GM12874 (cell line): Measurements from ENCODE around the gene LNPEP.

Experiments
- TF ChIP-seq, protein P1 (sequence below): IDR thresholded peaks from 2 replicates; pipeline ENCODE4 v1.5.1; 2011; ENCODE audit warnings: low read depth, mild to moderate bottlenecking, control low read depth, low read length, moderate library complexity; ENCODE audit not compliant: insufficient read depth

LNPEP gene

DNA sequence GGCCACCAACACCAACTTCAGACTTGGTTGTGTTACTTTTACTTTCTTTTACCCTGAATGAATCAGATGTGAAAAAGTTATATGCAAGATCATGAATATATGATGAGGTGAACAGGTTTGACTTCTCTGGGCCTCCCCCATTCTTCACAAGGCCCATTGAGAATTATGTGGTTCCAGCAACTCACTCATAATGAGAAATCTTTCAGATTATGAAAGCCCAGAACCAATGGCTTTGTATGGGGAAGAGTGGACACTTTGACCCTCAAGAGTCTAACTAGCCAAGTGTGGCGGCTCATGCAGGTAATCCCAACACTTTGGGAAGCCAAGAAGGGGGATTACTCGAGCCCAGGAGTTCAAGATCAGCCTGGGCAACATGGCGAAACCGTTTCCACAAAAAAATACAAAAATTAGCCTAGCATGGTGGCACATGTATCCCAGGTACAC, 16.1 kb upstream of the LNPEP start:
- TF ChIP-seq, protein P1, sequence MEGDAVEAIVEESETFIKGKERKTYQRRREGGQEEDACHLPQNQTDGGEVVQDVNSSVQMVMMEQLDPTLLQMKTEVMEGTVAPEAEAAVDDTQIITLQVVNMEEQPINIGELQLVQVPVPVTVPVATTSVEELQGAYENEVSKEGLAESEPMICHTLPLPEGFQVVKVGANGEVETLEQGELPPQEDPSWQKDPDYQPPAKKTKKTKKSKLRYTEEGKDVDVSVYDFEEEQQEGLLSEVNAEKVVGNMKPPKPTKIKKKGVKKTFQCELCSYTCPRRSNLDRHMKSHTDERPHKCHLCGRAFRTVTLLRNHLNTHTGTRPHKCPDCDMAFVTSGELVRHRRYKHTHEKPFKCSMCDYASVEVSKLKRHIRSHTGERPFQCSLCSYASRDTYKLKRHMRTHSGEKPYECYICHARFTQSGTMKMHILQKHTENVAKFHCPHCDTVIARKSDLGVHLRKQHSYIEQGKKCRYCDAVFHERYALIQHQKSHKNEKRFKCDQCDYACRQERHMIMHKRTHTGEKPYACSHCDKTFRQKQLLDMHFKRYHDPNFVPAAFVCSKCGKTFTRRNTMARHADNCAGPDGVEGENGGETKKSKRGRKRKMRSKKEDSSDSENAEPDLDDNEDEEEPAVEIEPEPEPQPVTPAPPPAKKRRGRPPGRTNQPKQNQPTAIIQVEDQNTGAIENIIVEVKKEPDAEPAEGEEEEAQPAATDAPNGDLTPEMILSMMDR, result no peak

DNA sequence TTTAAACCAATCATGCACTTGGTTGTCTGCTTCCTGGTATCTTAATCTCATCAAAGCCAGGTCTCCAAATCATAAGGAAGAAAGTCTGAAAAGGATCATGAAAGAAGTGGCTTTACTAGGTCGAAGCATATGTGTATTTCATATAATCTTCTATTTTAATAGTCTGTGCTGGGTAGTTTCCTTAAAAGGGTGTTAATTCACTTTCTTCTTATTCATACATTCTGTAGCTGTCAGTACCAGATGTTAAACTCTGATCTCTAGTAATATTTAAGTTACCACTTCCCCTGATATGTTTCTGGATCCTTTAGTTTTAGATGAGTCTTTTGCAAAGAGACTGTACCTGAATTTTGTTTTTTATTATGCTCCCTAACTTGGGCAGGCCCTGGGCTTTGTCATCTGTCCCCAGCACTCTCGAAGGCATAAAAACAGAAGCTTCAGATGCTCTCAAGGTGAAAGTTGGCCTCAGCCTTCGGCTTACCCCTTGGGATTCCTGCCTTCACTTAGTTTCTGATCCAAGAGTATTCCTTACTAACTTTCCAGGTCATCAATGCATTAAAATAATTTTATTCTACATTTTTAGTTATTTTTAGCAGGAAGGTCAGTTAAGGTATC, 15.0 kb upstream of the LNPEP start:
- TF ChIP-seq, protein P1, result no peak

DNA sequence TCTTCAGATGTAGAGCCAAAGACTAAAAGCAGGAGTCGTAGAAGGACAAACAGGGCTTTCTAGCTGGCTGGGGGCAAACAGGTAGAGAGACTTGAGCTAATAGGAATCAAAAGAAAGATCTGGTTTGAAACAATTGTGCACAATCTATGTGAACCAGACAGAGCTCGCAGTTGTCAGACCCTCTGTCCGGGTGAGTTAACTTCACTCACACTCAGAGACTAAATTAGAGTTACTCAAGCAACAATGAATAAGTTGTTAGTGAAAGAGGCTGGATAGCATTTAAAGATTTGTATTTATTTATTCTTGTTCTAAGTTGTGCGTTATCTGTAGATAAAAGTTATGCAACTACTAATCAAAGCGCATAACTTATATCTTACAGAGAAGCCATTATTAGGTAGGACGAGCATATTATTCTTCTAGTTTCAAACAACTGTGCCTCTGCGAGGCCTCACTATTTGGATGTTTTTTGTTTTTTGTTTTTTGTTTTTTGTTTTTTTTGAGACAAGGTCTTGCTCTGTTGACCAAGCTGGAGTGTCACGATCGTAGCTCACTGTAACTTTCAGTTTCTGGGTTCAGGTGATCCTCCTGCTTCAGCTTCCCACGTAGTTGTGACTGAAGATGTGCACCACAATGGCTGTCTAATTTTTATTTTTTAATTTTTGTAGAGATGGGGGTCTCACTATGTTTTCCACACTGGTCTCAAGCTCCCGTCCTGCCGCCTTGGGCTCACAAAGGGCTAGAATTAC, 13.2 kb upstream of the LNPEP start:
- TF ChIP-seq, protein P1, result no peak

DNA sequence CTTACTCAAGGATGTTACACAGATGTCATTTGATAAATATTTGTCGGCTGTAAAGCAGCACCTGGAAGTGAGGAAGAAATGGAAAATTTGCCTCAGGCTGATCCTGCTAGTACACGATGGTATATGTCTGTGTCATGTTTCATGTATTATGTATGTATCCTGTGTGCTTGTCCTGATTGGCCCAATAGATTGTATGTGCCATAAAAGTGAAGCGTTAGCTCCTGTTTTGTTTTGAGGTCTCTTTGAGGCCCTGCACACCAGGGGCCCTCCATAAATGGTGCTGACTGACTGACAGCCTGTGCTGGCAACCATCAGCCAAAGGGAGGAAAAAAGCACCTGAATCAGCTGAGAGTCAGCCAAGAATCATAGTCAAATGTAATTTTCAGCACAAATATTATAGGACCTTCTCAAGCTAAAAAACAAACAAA, 11.8 kb upstream of the LNPEP start:
- TF ChIP-seq, protein P1, result no peak

DNA sequence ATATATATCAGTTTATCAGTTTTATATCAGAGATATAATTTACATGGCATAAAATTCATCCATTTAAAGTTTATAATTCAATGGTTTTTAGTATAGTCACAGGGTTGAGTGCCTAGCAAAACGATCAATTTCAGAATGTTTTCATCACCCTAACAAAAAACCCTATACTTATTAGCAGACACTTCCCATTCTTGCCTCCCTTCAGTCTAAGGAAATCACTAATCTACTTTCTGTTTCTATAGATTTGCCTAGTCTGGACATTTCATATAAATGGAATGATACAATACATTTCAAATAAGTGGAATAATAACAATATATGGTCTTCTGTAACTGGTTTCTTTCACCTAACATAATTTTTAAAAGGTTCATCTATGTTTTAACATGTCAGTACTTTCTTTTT, 9.6 kb upstream of the LNPEP start:
- TF ChIP-seq, protein P1, result no peak

DNA sequence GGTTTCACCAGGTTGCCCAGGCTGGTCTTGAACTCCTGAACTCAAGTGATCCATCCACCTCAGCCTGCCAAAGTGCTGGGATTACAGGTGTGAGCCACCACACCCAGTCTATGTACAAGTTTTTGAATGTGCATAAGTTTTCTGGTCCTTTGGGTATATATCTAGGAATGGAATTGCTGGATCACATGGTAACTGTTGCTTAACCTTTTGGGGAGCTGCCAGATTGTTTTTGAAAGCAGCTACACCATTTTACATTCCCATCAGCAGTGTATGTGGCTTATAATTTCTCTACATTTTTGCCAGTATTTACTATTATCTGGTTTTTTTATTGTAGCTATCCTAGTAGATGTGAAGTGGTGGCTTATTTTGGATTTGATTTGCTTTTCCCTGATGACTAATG, 8.9 kb upstream of the LNPEP start:
- TF ChIP-seq, protein P1, result no peak

DNA sequence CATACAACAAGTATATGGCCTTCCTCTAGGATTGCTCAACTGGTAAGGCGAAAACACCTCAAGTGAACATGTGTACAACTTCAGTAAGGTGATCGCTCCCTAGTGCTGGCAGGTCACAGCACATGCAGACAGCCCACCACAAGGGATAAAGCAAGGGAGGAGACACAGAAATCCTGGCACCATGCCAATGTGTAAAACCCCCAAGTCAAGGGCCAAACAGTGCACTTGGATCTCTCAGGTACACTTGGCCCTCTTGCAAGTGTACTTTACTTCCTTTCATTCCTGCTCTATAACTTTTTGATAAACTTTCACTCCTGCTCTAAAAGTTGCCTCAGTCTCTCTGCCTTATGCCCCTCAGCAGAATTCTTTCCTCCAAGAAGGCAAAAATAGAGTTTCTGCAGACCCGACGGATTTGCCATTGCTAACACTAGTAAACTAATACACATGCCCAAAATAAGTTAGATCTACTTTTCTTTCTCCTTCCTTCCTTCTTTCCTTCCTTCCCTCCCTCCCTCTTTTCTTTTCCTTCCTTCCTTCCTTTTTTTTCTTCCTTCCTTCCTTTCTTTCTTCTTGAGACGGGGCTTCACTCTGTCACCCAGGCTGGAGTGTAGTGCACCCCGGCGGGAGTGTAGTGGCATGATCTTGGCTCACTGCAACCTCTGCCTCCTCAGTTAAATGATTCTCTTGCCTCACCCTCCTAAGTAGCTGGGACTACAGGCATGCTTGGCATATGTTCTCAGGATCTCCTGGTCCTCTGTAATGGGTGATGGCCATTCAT, 6.8 kb upstream of the LNPEP start:
- TF ChIP-seq, protein P1, result no peak
